Caco-2 (cell line): ENCODE measurements around the gene YPEL4. TPM values are rescaled to one million over a fixed set of nuclear protein-coding genes. Genes with fewer than 3 reads are reported as not detected.

ENCODE experiments used
- BruUV-seq: library from RNA; stranded (reverse); fragments of 400-500 nt; replicated peaks from 2 replicates; lab custom pipeline; 2021; lab: Mats Ljungman, UMichigan
- CTCF ChIA-PET: fragments of 300-600 bp; sonication (Branson Sonifier 250); formaldehyde crosslinking; loops from one replicate; lab custom pipeline; 2022; ENCODE audit warnings: antibody characterized with exemption; lab: Charles Lee
- POLR2A ChIA-PET: fragments of 300-600 bp; sonication (Branson Sonifier 250); formaldehyde crosslinking; loops from one replicate; lab custom pipeline; 2022; ENCODE audit warnings: antibody characterized with exemption; lab: Charles Lee
- DNase-seq, 2 experiments: peaks; one replicate each; pipeline versions ENCODE4 v3.0.0 to v3.0.0-alpha.2; 2020 to 2022
- H3K27me3 ChIP-seq: replicated peaks from 2 replicates; pipeline ENCODE4 v1.6.0; 2011; ENCODE audit warnings: low read length; ENCODE audit not compliant: control insufficient read depth, insufficient read depth
- H3K36me3 ChIP-seq: 2 replicates; pipeline ENCODE4 v1.5.1; 2011; ENCODE audit warnings: low read length; ENCODE audit not compliant: control insufficient read depth, insufficient read depth
- H3K4me1 ChIP-seq: fragments of 250-450 bp; sonication (Bioruptor Pico); 2 replicates; pipeline ENCODE4 v1.5.1; 2020; ENCODE audit warnings: mild to moderate bottlenecking
- H3K4me3 ChIP-seq: 2 replicates; pipeline ENCODE4 v1.5.1; 2011; ENCODE audit warnings: low read depth, mild to moderate bottlenecking, control low read depth, low read length
- H3K9me3 ChIP-seq: fragments of 250-450 bp; sonication (Bioruptor Pico); 2 replicates; pipeline ENCODE4 v1.5.1; 2020; ENCODE audit warnings: mild to moderate bottlenecking, moderate library complexity
- H3K27ac Mint-ChIP-seq: one replicate; pipeline ENCODE4 v1.8.0; 2022; ENCODE audit warnings: mixed read lengths; ENCODE audit not compliant: unreplicated experiment
- H3K27me3 Mint-ChIP-seq: one replicate; pipeline ENCODE4 v1.8.0; 2022; ENCODE audit warnings: mixed read lengths; ENCODE audit not compliant: insufficient read depth, unreplicated experiment
- H3K36me3 Mint-ChIP-seq: one replicate; pipeline ENCODE4 v1.8.0; 2022; ENCODE audit warnings: mild to moderate bottlenecking, mixed read lengths; ENCODE audit not compliant: insufficient read depth, unreplicated experiment
- H3K4me1 Mint-ChIP-seq: one replicate; pipeline ENCODE4 v1.8.0; 2022; ENCODE audit warnings: low read depth, mixed read lengths; ENCODE audit not compliant: unreplicated experiment
- H3K4me3 Mint-ChIP-seq: one replicate; pipeline ENCODE4 v1.8.0; 2022; ENCODE audit warnings: mild to moderate bottlenecking, moderate library complexity, mixed read lengths; ENCODE audit not compliant: unreplicated experiment
- H3K9me3 Mint-ChIP-seq: one replicate; pipeline ENCODE4 v1.8.0; 2022; ENCODE audit warnings: mixed read lengths; ENCODE audit not compliant: unreplicated experiment
- intact Hi-C: fragments of 100-400 bp; cut with micrococcal nuclease; formaldehyde crosslinking; loops from one replicate; pipeline ENCODE4 v1.10.0; 2022; ENCODE audit not compliant: unreplicated experiment
- total RNA-seq: library from RNA; stranded (reverse); gene quantifications from 2 replicates; pipeline ENCODE4 v1.2.3, GENCODE V29; 2022
- TF ChIP-seq, protein P1 (sequence below), 2 experiments: fragments of 200-600 bp in 1 of 2; IDR thresholded peaks; 1 replicate in 1 of 2; 2 replicates in 1 of 2; pipeline versions ENCODE4 v1.5.1 to v1.8.0; 2011 to 2022; ENCODE audit warnings: antibody characterized with exemption in 1 of 2, control low read depth in 1 of 2, inconsistent platforms in 1 of 2, low read depth in 1 of 2, low read length in 1 of 2, mild to moderate bottlenecking in 1 of 2, moderate library complexity in 1 of 2; ENCODE audit not compliant: insufficient read depth in 1 of 2, severe bottlenecking in 1 of 2, unreplicated experiment in 1 of 2

Gene YPEL4
- total RNA-seq, 1 experiment from 2014 or later: not detected

- ChIA-PET CTCF (no interaction called here), POLR2A (no interaction called here)
- Mint-ChIP-seq H3K27me3 (peaks cover 3% of the 10 kb centered on the region), H3K9me3 (no peaks in the 10 kb centered on the region), H3K4me3 (no peak overlapping the region), H3K4me1 (no peaks in the 10 kb centered on the region), H3K27ac (no peak overlapping the region), H3K36me3 (no peaks in the 10 kb centered on the region)
- Histone ChIP-seq H3K36me3 (no peaks in the 10 kb centered on the region), H3K27me3 (no peaks in the 10 kb centered on the region; the same call in 1 of the 2 replicates), H3K9me3 (no peaks in the 10 kb centered on the region), H3K4me1 (no peaks in the 10 kb centered on the region), H3K4me3 (no peak overlapping the region)
- TF ChIP-seq, protein P1, sequence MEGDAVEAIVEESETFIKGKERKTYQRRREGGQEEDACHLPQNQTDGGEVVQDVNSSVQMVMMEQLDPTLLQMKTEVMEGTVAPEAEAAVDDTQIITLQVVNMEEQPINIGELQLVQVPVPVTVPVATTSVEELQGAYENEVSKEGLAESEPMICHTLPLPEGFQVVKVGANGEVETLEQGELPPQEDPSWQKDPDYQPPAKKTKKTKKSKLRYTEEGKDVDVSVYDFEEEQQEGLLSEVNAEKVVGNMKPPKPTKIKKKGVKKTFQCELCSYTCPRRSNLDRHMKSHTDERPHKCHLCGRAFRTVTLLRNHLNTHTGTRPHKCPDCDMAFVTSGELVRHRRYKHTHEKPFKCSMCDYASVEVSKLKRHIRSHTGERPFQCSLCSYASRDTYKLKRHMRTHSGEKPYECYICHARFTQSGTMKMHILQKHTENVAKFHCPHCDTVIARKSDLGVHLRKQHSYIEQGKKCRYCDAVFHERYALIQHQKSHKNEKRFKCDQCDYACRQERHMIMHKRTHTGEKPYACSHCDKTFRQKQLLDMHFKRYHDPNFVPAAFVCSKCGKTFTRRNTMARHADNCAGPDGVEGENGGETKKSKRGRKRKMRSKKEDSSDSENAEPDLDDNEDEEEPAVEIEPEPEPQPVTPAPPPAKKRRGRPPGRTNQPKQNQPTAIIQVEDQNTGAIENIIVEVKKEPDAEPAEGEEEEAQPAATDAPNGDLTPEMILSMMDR (IDR thresholded peaks at IDR 0.05; ENCODE audit: insufficient read depth in 1 of 2, low read depth in 1 of 2, low read length in 1 of 2, severe bottlenecking in 1 of 2, unreplicated experiment in 1 of 2): no peak
- no TSS peak for BruUV-seq
- intact Hi-C loops: no loop called here
- no peak for DNase-seq
These were observed 39.5 kb downstream of the YPEL4 start for GRCh38 chr11:57610170-57610569.

DNA sequence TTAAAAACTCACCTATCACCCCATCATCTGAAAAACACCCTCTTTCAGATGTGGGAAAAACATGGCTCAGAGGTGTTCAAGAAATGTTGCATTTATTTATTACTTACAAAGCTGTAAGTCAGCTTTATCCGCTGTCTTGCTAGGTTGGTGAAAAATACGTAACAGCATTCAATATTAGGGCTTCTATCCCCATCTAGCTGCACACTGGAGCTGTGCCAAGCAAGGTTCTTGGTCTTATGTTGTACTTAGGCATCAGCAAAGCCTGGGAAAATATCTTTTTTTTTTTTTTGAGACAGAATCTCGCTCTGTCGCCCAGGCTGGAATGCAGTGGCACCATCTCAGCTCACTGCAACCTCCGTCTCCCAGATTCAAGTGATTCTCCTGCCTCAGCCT, 44.7 kb downstream of the YPEL4 start:
- no peaks in the 10 kb centered on the region for H3K9me3 ChIP-seq
- no TSS peak for BruUV-seq
- H3K27ac Mint-ChIP-seq: no peak overlapping the region
- H3K4me3 Mint-ChIP-seq: no peak overlapping the region
- no peak overlapping the region for H3K4me3 ChIP-seq
- H3K36me3 Mint-ChIP-seq: no peaks in the 10 kb centered on the region
- intact Hi-C loops: loop anchor here (1.0 kb wide), 1 partner anchor 37 kb away; no protein-coding TSS in a partner anchor
- H3K4me1 Mint-ChIP-seq: no peaks in the 10 kb centered on the region
- ChIA-PET POLR2A (no interaction called here), CTCF (interaction anchor here (0.6 to 1.5 kb wide), 2 partner anchors 36 to 37 kb away, joined by 3 to 9 read pairs; partner anchors contain the start of gene UBE2L6)
- TF ChIP-seq, protein P1 (IDR thresholded peaks at IDR 0.05; ENCODE audit: insufficient read depth in 1 of 2, low read depth in 1 of 2, low read length in 1 of 2, severe bottlenecking in 1 of 2, unreplicated experiment in 1 of 2): no peak
- DNase-seq: no peak
- H3K27me3 Mint-ChIP-seq: peaks cover 3% of the 10 kb centered on the region
- H3K4me1 ChIP-seq: no peaks in the 10 kb centered on the region
- H3K36me3 ChIP-seq: no peaks in the 10 kb centered on the region
- no peaks in the 10 kb centered on the region; the same call in 1 of the 2 replicates for H3K27me3 ChIP-seq
- H3K9me3 Mint-ChIP-seq: no peaks in the 10 kb centered on the region

GRCh38 chr11:57604296-57605027, 45.2 kb downstream of the YPEL4 start:
- TF ChIP-seq, protein P1 (IDR thresholded peaks at IDR 0.05; ENCODE audit: insufficient read depth in 1 of 2, low read depth in 1 of 2, low read length in 1 of 2, severe bottlenecking in 1 of 2, unreplicated experiment in 1 of 2): no peak
- Histone ChIP-seq H3K27me3 (no peaks in the 10 kb centered on the region; the same call in 1 of the 2 replicates), H3K9me3 (no peaks in the 10 kb centered on the region), H3K36me3 (no peaks in the 10 kb centered on the region), H3K4me1 (no peaks in the 10 kb centered on the region), H3K4me3 (no peak overlapping the region)
- H3K27ac Mint-ChIP-seq: no peak overlapping the region
- ChIA-PET POLR2A (no interaction called here), CTCF (interaction anchor here (0.5 to 1.5 kb wide), 3 partner anchors 37 to 40 kb away, joined by 3 to 9 read pairs (median 9); partner anchors contain the start of gene UBE2L6)
- peaks cover 4% of the 10 kb centered on the region for H3K4me1 Mint-ChIP-seq
- peaks cover 3% of the 10 kb centered on the region for H3K27me3 Mint-ChIP-seq
- H3K36me3 Mint-ChIP-seq: no peaks in the 10 kb centered on the region
- H3K4me3 Mint-ChIP-seq: no peak overlapping the region
- intact Hi-C loops: loop anchor here (1.0 kb wide), 1 partner anchor 36 kb away; no protein-coding TSS in a partner anchor
- no peaks in the 10 kb centered on the region for H3K9me3 Mint-ChIP-seq
- no TSS peak for BruUV-seq
- DNase-seq: no peak
